Erythroblast (primary cell): ENCODE results near the gene CTU2.

Experiments used
- GATA1 ChIP-seq: IDR thresholded peaks from 2 replicates; pipeline ENCODE4 v1.6.1; 2011; ENCODE audit warnings: low read depth, mild to moderate bottlenecking, control low read depth, low read length, moderate library complexity
- POLR2A ChIP-seq: IDR thresholded peaks from 2 replicates; pipeline ENCODE4 v1.6.1; 2011; ENCODE audit warnings: mild to moderate bottlenecking, low read length

DNA sequence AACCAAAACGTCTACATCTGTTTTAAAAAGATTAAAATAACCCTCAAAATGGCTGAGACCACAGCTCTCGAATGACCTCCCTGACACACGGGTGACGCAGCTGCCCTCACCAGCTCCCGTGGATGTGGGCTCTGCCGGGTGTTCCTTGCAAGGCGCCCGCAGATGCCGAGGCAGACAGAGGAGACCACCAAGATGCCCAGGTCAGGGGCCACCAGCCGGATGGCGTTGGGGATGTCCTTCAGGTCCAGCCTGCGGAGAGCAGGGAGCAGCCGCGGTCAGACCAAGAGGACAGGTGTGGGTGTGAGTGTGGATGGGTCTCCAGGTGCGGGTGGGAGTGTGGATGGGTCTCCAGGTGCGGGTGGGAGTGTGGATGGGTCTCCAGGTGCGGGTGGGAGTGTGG lies 35.1 kb downstream of the CTU2 start:
- no peak for TF ChIP-seq POLR2A
- no peak for TF ChIP-seq GATA1
